ENCODE data around the gene ZBTB17.

DNA sequence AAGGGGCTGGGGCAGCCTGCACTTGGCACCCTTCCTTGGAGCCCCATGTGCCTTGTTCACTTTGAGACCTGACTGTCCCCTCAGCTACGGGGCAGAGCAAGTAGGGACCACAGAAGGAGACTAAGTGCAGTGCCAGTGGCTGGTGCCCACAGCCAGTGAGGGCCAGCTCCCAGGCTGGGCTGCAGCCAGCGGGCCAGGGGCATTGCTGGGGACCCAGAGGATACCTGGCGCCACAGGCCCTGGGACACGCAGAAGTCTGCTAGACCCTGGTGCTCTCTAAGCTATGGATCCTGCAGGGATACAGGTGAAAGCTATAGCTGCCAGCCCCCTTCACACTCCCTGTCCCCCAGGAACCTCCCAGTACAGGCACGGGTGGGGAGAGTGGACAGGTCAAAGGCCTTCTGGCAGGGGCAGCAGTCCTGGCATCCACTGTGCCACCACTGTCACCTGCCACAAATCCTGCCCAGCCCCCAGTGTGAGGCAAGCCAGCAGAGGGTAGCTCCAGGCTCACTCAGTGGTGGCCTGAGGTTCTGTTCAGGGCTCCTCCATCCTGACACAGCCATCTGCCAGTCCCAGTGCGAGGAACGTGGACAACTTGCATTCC lies 47.3 kb upstream of the ZBTB17 start:
- TF ChIP-seq, protein P1, sequence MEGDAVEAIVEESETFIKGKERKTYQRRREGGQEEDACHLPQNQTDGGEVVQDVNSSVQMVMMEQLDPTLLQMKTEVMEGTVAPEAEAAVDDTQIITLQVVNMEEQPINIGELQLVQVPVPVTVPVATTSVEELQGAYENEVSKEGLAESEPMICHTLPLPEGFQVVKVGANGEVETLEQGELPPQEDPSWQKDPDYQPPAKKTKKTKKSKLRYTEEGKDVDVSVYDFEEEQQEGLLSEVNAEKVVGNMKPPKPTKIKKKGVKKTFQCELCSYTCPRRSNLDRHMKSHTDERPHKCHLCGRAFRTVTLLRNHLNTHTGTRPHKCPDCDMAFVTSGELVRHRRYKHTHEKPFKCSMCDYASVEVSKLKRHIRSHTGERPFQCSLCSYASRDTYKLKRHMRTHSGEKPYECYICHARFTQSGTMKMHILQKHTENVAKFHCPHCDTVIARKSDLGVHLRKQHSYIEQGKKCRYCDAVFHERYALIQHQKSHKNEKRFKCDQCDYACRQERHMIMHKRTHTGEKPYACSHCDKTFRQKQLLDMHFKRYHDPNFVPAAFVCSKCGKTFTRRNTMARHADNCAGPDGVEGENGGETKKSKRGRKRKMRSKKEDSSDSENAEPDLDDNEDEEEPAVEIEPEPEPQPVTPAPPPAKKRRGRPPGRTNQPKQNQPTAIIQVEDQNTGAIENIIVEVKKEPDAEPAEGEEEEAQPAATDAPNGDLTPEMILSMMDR (IDR thresholded peaks at IDR 0.05; ENCODE audit: insufficient read depth, low read length) = no peak
- TF ChIP-seq GABPA (IDR thresholded peaks at IDR 0.05; ENCODE audit: low read depth) = no peak
